ENCODE results near the gene PPP1R27.

DNA sequence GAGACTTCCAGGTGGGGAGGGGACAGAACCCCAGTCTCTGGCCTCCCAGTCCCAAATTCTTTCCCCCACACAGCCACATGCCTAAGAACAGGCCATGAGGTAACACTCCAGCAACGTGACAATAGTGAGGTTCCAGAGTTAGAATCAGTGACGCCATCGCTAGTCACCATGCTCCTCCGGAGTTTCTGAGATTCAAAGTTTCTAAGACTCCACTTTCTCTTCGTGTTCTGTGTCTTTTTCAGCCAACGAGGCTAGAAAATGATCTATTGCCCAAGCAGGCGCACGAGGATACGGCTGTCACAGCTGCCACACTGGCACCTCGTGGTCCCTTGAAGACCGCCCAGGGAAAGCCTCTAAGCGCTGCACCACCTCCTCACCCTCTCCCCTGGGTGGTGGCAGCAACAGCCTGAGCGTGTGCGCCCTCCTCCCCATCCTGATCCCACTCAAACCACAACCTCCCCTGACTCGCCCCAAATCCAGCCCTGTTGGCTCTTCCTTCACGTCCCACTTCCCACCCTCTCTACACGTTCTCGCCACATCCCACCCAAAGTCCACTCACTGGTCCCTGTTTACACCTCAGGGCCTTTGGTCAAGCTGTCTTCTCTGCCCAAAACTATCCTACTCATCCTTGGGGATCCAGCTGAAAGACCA is 2.8 kb downstream of the PPP1R27 start:
- TF ChIP-seq CTCF (IDR thresholded peaks at IDR 0.05) (no peak), POLR2A (IDR thresholded peaks at IDR 0.05) (no peak)
